Fibroblast of lung (primary cell): ENCODE measurements around the gene RPS6KC1. TPM values are rescaled to one million over a fixed set of nuclear protein-coding genes. Genes with fewer than 3 reads are reported as not detected.

Experiments used
- DNase-seq, 2 donors: peaks; one replicate each; pipeline versions ENCODE4 v3.0.0 to v3.0.0-alpha.2; 2010; ENCODE audit warnings: low read depth in 2 of 2
- H2AFZ ChIP-seq: 2 replicates; pipeline ENCODE4 v1.5.1; 2012; ENCODE audit warnings: low read length, control low read depth, inconsistent platforms
- H3K27ac ChIP-seq: 2 replicates; pipeline ENCODE4 v1.5.1; 2011; ENCODE audit warnings: low read length, control low read depth; ENCODE audit not compliant: insufficient read depth
- H3K27me3 ChIP-seq: 2 replicates; pipeline ENCODE4 v1.5.1; 2011; ENCODE audit warnings: mild to moderate bottlenecking, low read length; ENCODE audit not compliant: control insufficient read depth, insufficient read depth
- H3K36me3 ChIP-seq: 2 replicates; pipeline ENCODE4 v1.5.1; 2011; ENCODE audit warnings: low read length; ENCODE audit not compliant: control insufficient read depth, insufficient read depth
- H3K4me1 ChIP-seq: 2 replicates; pipeline ENCODE4 v1.5.1; 2011; ENCODE audit warnings: low read length; ENCODE audit not compliant: control insufficient read depth, insufficient read depth; ENCODE audit errors: extremely low read depth
- H3K4me2 ChIP-seq: 2 replicates; pipeline ENCODE4 v1.5.1; 2011; ENCODE audit warnings: low read length, control low read depth; ENCODE audit not compliant: insufficient read depth; ENCODE audit errors: extremely low read depth
- H3K4me3 ChIP-seq, 4 experiments: fragments of 200-600 bp in 1 of 4; sonication (generic) in 1 of 4; replicated peaks in 1 of 4; 2 replicates each; pipeline ENCODE4 v1.5.1; 2011 to 2016; ENCODE audit warnings: low read length in 4 of 4, low read depth in 3 of 4, mild to moderate bottlenecking in 3 of 4, control low read depth in 2 of 4, inconsistent platforms in 1 of 4, mixed read lengths in 1 of 4; ENCODE audit not compliant: insufficient read depth in 1 of 4; ENCODE audit errors: control extremely low read depth in 1 of 4
- H3K79me2 ChIP-seq: 2 replicates; pipeline ENCODE4 v1.5.1; 2012; ENCODE audit warnings: mild to moderate bottlenecking, low read length, inconsistent platforms; ENCODE audit not compliant: control insufficient read depth, insufficient read depth
- H3K9ac ChIP-seq: 2 replicates; pipeline ENCODE4 v1.5.1; 2011; ENCODE audit warnings: mild to moderate bottlenecking, low read length, control low read depth; ENCODE audit not compliant: insufficient read depth
- H3K9me3 ChIP-seq: 2 replicates; pipeline ENCODE4 v1.5.1; 2012; ENCODE audit warnings: low read depth, low read length; ENCODE audit not compliant: control insufficient read depth, insufficient read depth
- H4K20me1 ChIP-seq: 2 replicates; pipeline ENCODE4 v1.5.1; 2011; ENCODE audit warnings: low read length; ENCODE audit not compliant: control insufficient read depth, insufficient read depth; ENCODE audit errors: extremely low read depth
- EZH2 ChIP-seq: IDR thresholded peaks from 2 replicates; pipeline ENCODE4 v1.5.1; 2012; ENCODE audit warnings: low read length, control low read depth, mild to moderate bottlenecking; ENCODE audit errors: missing control alignments
- polyA plus RNA-seq, 2 donors: library from polyadenylated mRNA; depleted of rRNA in 1 of 2; stranded (reverse) in 1 of 2; unstranded in 1 of 2; fragments of >200 nt; gene quantifications; 2 replicates each; pipeline ENCODE4 v1.2.1, GENCODE V29; 2011 to 2012; ENCODE audit warnings: missing spikeins in 1 of 2
- total RNA-seq: library from RNA; depleted of rRNA; stranded (reverse); fragments of >200 nt; gene quantifications from 2 replicates; pipeline ENCODE4 v1.2.1, GENCODE V29; 2014
- TF ChIP-seq, protein P1 (sequence below), 2 donors: IDR thresholded peaks in 1 of 2; conservative IDR thresholded peaks in 1 of 2; 1 replicate in 1 of 2; 2 replicates in 1 of 2; pipeline ENCODE4 v1.5.1; 2011 to 2012; ENCODE audit warnings: low read length in 2 of 2, control low read depth in 1 of 2, inconsistent platforms in 1 of 2, low read depth in 1 of 2, mild to moderate bottlenecking in 1 of 2

Gene RPS6KC1
- total and polyA plus RNA-seq, 2 donors (not counting 1 experiment from before 2014, with no cell fraction given): 20.9 to 33.5 TPM

DNA sequence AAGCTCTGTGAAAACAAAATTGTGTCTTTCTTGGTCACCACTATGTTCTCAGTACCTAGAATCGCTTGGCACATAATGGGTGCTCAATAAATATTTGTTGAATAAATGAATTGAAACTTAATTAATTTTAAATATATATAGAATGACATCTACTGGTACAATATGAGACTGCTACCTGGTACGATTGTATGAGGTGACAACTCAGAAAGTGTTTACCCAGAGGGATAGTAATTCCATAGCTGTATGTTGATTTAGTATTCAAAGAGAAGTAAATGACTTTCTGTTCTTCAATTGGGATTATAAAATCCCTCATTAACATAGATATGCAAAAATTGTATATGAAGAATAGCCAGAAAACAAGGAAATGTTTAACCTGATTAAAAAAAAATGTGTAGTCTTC, 128.7 kb downstream of the RPS6KC1 start:
- H3K9ac ChIP-seq: no peak overlapping the region
- DNase-seq: no peak
- H3K9me3 ChIP-seq: no peaks in the 10 kb centered on the region
- H3K27ac ChIP-seq: no peak overlapping the region
- no peaks in the 10 kb centered on the region for H3K27me3 ChIP-seq
- H3K4me1 ChIP-seq: no peaks in the 10 kb centered on the region
- H3K36me3 ChIP-seq: no peaks in the 10 kb centered on the region
- H3K4me3 ChIP-seq: no peak overlapping the region
- H3K79me2 ChIP-seq: no peaks in the 10 kb centered on the region
- TF ChIP-seq EZH2: no peak
- TF ChIP-seq, protein P1, sequence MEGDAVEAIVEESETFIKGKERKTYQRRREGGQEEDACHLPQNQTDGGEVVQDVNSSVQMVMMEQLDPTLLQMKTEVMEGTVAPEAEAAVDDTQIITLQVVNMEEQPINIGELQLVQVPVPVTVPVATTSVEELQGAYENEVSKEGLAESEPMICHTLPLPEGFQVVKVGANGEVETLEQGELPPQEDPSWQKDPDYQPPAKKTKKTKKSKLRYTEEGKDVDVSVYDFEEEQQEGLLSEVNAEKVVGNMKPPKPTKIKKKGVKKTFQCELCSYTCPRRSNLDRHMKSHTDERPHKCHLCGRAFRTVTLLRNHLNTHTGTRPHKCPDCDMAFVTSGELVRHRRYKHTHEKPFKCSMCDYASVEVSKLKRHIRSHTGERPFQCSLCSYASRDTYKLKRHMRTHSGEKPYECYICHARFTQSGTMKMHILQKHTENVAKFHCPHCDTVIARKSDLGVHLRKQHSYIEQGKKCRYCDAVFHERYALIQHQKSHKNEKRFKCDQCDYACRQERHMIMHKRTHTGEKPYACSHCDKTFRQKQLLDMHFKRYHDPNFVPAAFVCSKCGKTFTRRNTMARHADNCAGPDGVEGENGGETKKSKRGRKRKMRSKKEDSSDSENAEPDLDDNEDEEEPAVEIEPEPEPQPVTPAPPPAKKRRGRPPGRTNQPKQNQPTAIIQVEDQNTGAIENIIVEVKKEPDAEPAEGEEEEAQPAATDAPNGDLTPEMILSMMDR (conservative IDR thresholded peaks at IDR 0.05 in 1 of 2, IDR thresholded peaks at IDR 0.05 in 1 of 2; ENCODE audit: low read depth in 1 of 2, low read length in 2 of 2): no peak
- H3K4me2 ChIP-seq: no peak overlapping the region
- H2AFZ ChIP-seq: no peak overlapping the region
- no peaks in the 10 kb centered on the region for H4K20me1 ChIP-seq

GRCh38 chr1:213180833-213181232, 129.8 kb downstream of the RPS6KC1 start:
- H3K27me3 ChIP-seq: no peaks in the 10 kb centered on the region
- H4K20me1 ChIP-seq: no peaks in the 10 kb centered on the region
- H3K36me3 ChIP-seq: no peaks in the 10 kb centered on the region
- H3K4me2 ChIP-seq: no peak overlapping the region
- no peak overlapping the region for H2AFZ ChIP-seq
- H3K4me1 ChIP-seq: no peaks in the 10 kb centered on the region
- H3K9me3 ChIP-seq: no peaks in the 10 kb centered on the region
- TF ChIP-seq EZH2: no peak
- TF ChIP-seq, protein P1 (conservative IDR thresholded peaks at IDR 0.05 in 1 of 2, IDR thresholded peaks at IDR 0.05 in 1 of 2; ENCODE audit: low read depth in 1 of 2, low read length in 2 of 2): no peak
- H3K4me3 ChIP-seq: no peak overlapping the region
- no peak overlapping the region for H3K27ac ChIP-seq
- no peaks in the 10 kb centered on the region for H3K79me2 ChIP-seq
- no peak for DNase-seq
- H3K9ac ChIP-seq: no peak overlapping the region

DNA sequence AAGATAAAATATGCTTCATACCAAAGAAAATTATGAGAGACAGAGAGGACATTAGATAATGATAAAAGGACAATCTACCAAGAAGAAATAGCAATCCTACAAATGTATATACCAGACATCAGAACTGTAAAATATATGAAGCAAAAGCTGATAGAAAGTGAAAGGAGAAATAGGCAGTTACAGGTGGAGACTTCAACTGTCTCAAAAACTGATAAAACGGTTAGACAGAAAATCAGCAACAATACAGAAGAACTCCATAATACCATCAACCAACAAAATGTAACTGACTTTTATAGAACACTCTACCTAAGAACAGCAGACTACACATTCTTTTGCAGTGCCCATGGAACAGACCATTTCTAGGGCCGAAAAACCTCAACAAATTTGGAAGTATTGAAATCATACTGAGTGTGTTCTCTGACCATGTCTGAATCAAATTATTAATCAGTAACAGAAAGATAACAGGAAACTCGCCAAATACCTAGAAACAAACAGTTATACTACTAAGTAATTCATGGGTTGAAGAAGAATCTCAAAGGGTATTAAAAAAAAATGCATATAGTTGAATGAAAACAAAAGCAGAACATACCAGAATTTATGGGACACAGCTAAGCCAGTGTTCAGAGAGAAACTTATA, 132.1 kb downstream of the RPS6KC1 start:
- Histone ChIP-seq H3K79me2 (no peaks in the 10 kb centered on the region), H3K4me3 (no peak overlapping the region), H2AFZ (no peak overlapping the region), H3K27ac (no peak overlapping the region), H3K9me3 (no peaks in the 10 kb centered on the region), H3K27me3 (no peaks in the 10 kb centered on the region), H3K9ac (no peak overlapping the region), H3K4me1 (no peaks in the 10 kb centered on the region), H3K36me3 (no peaks in the 10 kb centered on the region), H4K20me1 (no peaks in the 10 kb centered on the region), H3K4me2 (no peak overlapping the region)
- TF ChIP-seq EZH2: no peak
- no peak for DNase-seq
